HG03108 (cell line): Measurements from ENCODE around the gene KRTAP8-1.

Experiments used
- ATAC-seq: cut with Tn5 transposase; IDR thresholded peaks from one replicate; pipeline ENCODE4 v1.9.1; 2021; ENCODE audit warnings: moderate library complexity; ENCODE audit not compliant: unreplicated experiment

Gene KRTAP8-1

GRCh38 chr21:30813174-30813573, at the start of gene KRTAP8-1:
KRTAP8-1 (minus strand) TSS chr21:30813274; CDS start chr21:30813220, 54 bp downstream.
- no peak for ATAC-seq

GRCh38 chr21:30847627-30848500, 34.8 kb upstream of the KRTAP8-1 start:
- no peak for ATAC-seq

GRCh38 chr21:30842990-30843389, 29.9 kb upstream of the KRTAP8-1 start:
- no peak for ATAC-seq

GRCh38 chr21:30839304-30839703, 26.2 kb upstream of the KRTAP8-1 start:
- ATAC-seq = no peak

- no peak for ATAC-seq
These were observed 25.5 kb upstream of the KRTAP8-1 start for GRCh38 chr21:30838536-30838935.

- ATAC-seq = no peak
These were observed 18.2 kb upstream of the KRTAP8-1 start for GRCh38 chr21:30831194-30831765.

GRCh38 chr21:30829659-30830058, 16.6 kb upstream of the KRTAP8-1 start, which contains the start of gene KRTAP7-1:
KRTAP7-1 (minus strand) TSS chr21:30829759; CDS start chr21:30829698, 61 bp downstream.
- ATAC-seq = no peak

- ATAC-seq = no peak
These were observed 6.0 kb upstream of the KRTAP8-1 start for GRCh38 chr21:30818837-30819610.

- no peak for ATAC-seq
These were observed 12.5 kb downstream of the KRTAP8-1 start for GRCh38 chr21:30800605-30801004.

- no peak for ATAC-seq
These were observed 19.3 kb downstream of the KRTAP8-1 start for GRCh38 chr21:30793581-30794314.

- no peak for ATAC-seq
These were observed 33.8 kb downstream of the KRTAP8-1 start for GRCh38 chr21:30779249-30779648.

GRCh38 chr21:30769724-30770431, 43.2 kb downstream of the KRTAP8-1 start:
- ATAC-seq = no peak
